ENCODE measurements around the gene MRPL44. TPM values are rescaled to one million over a fixed set of nuclear protein-coding genes. Genes with fewer than 3 reads are reported as not detected.

The MRPL44 gene
- total RNA-seq, 4 donors from 2014 or later, result 19.6 to 27.5 (median 21.5) TPM

- DNase-seq (ENCODE audit: low spot score in 2 of 2), result no peak
- H3K4me3 ChIP-seq (ENCODE audit: low read depth, poor library complexity, severe bottlenecking), result no peak overlapping the region
- no peak for TF ChIP-seq POLR2A (IDR thresholded peaks at IDR 0.05)
- TF ChIP-seq, protein P1, sequence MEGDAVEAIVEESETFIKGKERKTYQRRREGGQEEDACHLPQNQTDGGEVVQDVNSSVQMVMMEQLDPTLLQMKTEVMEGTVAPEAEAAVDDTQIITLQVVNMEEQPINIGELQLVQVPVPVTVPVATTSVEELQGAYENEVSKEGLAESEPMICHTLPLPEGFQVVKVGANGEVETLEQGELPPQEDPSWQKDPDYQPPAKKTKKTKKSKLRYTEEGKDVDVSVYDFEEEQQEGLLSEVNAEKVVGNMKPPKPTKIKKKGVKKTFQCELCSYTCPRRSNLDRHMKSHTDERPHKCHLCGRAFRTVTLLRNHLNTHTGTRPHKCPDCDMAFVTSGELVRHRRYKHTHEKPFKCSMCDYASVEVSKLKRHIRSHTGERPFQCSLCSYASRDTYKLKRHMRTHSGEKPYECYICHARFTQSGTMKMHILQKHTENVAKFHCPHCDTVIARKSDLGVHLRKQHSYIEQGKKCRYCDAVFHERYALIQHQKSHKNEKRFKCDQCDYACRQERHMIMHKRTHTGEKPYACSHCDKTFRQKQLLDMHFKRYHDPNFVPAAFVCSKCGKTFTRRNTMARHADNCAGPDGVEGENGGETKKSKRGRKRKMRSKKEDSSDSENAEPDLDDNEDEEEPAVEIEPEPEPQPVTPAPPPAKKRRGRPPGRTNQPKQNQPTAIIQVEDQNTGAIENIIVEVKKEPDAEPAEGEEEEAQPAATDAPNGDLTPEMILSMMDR (IDR thresholded peaks at IDR 0.05), result no peak
- WGBS, 2 donors, result 78 to 87% methylated on average over 3 of the region's 3 CpGs
- intact Hi-C loops (cut with DNase I; ENCODE audit: low total_unique reads), result no loop called here
Observed at GRCh38 chr2:223989856-223990232, 32.6 kb downstream of the MRPL44 start.

DNA sequence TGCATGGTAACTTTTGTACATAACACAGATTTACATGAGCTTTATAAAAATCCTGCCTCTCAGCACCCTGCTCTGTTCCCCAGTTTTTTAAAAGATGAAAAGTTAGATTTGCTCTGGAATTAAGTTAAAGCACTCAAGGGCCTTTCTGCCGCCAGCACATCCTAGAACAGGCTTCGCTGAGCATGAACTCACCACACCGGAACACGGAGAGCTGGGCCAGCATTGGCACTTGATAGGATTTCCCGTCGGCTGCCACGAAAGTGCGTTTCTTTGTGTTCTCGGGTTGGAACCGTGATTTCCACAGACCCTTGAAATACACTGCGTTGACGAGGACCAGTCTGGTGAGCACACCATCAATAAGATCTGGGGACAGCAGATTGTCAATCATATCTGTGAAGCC lies 34.3 kb downstream of the MRPL44 start:
- DNase-seq (ENCODE audit: low spot score in 2 of 2), result no peak
- no peak for TF ChIP-seq POLR2A (IDR thresholded peaks at IDR 0.05)
- TF ChIP-seq, protein P1 (IDR thresholded peaks at IDR 0.05), result no peak
- 78 to 85% methylated on average over 12 of the region's 12 CpGs for WGBS, 2 donors
- H3K4me3 ChIP-seq (ENCODE audit: low read depth, poor library complexity, severe bottlenecking), result no peak overlapping the region
- intact Hi-C loops (cut with DNase I; ENCODE audit: low total_unique reads), result no loop called here

DNA sequence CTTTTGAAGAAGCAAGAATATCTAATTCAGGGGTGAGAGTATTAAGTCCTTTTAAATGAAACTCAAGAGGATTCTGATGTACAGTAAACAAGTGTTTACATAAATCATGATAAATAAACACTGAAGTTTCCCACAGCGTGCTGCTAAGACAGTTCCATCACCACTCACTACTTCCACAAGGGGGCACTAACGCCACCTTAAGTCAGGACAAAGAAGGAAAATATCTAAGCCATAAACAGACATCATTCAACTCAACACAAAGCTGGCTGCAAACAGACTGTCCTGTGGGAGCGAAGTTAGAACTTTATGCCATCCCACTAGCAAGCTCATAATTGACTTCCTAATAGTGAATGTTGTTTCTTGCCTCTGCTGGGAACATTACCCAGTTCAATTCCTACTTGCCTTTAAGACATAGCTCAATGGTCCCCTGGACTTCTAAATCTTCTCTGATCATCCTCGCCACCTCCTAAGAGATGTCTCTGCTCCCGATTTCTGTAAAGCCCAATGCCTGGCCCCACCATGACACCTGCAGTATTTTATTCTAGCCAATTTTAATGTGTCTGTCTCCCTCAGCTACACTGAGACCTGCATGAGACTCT lies 36.5 kb downstream of the MRPL44 start:
- 31 to 35% methylated on average over 5 of the region's 5 CpGs for WGBS, 2 donors
- intact Hi-C loops (cut with DNase I; ENCODE audit: low total_unique reads), result no loop called here
- DNase-seq (ENCODE audit: low spot score in 2 of 2), result peak in 1 of 2 donors; percentile 66
- TF ChIP-seq, protein P1 (IDR thresholded peaks at IDR 0.05), result no peak
- TF ChIP-seq POLR2A (IDR thresholded peaks at IDR 0.05), result no peak
- no peak overlapping the region for H3K4me3 ChIP-seq (ENCODE audit: low read depth, poor library complexity, severe bottlenecking)

- H3K4me3 ChIP-seq (ENCODE audit: low read depth, poor library complexity, severe bottlenecking), result no peak overlapping the region
- 92 to 94% methylated on average over 4 of the region's 4 CpGs for WGBS, 2 donors
- TF ChIP-seq, protein P1 (IDR thresholded peaks at IDR 0.05), result no peak
- no peak for TF ChIP-seq POLR2A (IDR thresholded peaks at IDR 0.05)
- intact Hi-C loops (cut with DNase I; ENCODE audit: low total_unique reads), result no loop called here
- DNase-seq (ENCODE audit: low spot score in 2 of 2), result no peak
Observed at GRCh38 chr2:223994562-223995162, 37.4 kb downstream of the MRPL44 start.

DNA sequence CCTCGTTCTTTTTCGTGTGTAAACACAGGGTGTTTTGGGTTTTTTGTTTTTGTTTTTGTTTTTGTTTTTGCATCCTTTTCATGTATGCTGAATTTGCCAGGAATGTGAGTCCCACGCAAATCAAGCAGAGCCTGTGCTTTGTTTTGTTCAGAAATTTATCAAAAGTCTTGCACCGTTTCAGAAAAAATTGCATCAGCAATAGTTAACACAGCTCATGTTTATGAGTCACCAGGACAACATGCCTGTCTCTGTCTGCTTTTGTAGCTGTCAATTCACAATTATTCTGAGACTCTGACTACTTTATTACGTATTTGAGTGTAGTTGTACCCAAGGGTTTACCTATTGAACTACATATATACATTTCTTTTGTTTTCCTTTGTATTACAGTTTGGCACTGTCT lies 38.3 kb downstream of the MRPL44 start:
- intact Hi-C loops (cut with DNase I; ENCODE audit: low total_unique reads), result no loop called here
- TF ChIP-seq, protein P1 (IDR thresholded peaks at IDR 0.05), result no peak
- no peak for TF ChIP-seq POLR2A (IDR thresholded peaks at IDR 0.05)
- H3K4me3 ChIP-seq (ENCODE audit: low read depth, poor library complexity, severe bottlenecking), result no peak overlapping the region
- no peak for DNase-seq (ENCODE audit: low spot score in 2 of 2)
- 76 to 78% methylated on average over 5 of the region's 5 CpGs for WGBS, 2 donors

- no peak overlapping the region for H3K4me3 ChIP-seq (ENCODE audit: low read depth, poor library complexity, severe bottlenecking)
- TF ChIP-seq, protein P1 (IDR thresholded peaks at IDR 0.05), result no peak
- TF ChIP-seq POLR2A (IDR thresholded peaks at IDR 0.05), result no peak
- intact Hi-C loops (cut with DNase I; ENCODE audit: low total_unique reads), result no loop called here
- 85 to 90% methylated on average over 6 of the region's 6 CpGs for WGBS, 2 donors
- DNase-seq (ENCODE audit: low spot score in 2 of 2), result no peak
Observed at GRCh38 chr2:223996391-223996790, 39.1 kb downstream of the MRPL44 start.

Data from lower leg skin (tissue), 4 donors.